Natural killer cell treated with Interleukin-12 subunit alpha and Interleukin-12 subunit beta and Interleukin-15 and Interleukin-18, amount 100 ng/mL, for 72 hours (primary cell): ENCODE measurements around the gene SMU1. TPM values are rescaled to one million over a fixed set of nuclear protein-coding genes. Genes with fewer than 3 reads are reported as not detected.

Source experiments
- ATAC-seq, 2 donors: fragments of 150-1000 bp; cut with Tn5 transposase in 1 of 2; sonication (Bioruptor Pico), chemical (Tn5 transposase) in 1 of 2; 2 replicates each; pipeline ENCODE4 v1.10.0; 2021
- DNase-seq: peaks from one replicate; pipeline ENCODE4 v3.0.0; 2022; ENCODE audit warnings: low spot score
- H3K27ac Mint-ChIP-seq, 2 donors: 1 replicate in 1 of 2; 2 replicates in 1 of 2; pipeline ENCODE4 v1.8.0; 2022; ENCODE audit warnings: mixed read lengths in 2 of 2, mild to moderate bottlenecking in 1 of 2, moderate library complexity in 1 of 2
- H3K27me3 Mint-ChIP-seq, 2 donors: 1 replicate in 1 of 2; 2 replicates in 1 of 2; pipeline ENCODE4 v1.8.0; 2022; ENCODE audit warnings: mixed read lengths in 2 of 2
- H3K36me3 Mint-ChIP-seq: one replicate; pipeline ENCODE4 v1.8.0; 2022; ENCODE audit warnings: mixed read lengths
- H3K4me1 Mint-ChIP-seq, 2 donors: 1 replicate in 1 of 2; 2 replicates in 1 of 2; pipeline ENCODE4 v1.8.0; 2022; ENCODE audit warnings: low read depth in 2 of 2, mixed read lengths in 2 of 2, mild to moderate bottlenecking in 1 of 2
- H3K4me3 Mint-ChIP-seq: one replicate; pipeline ENCODE4 v1.8.0; 2022; ENCODE audit warnings: mixed read lengths
- H3K9me3 Mint-ChIP-seq: 2 replicates; pipeline ENCODE4 v1.8.0; 2022; ENCODE audit warnings: mixed read lengths
- total RNA-seq, 2 donors: library from RNA; stranded (reverse); gene quantifications; one replicate each; pipeline ENCODE4 v1.2.3, GENCODE V29; 2022

SMU1 gene
- total RNA-seq, 2 donors from 2014 or later: 22.5 to 22.7 TPM

DNA sequence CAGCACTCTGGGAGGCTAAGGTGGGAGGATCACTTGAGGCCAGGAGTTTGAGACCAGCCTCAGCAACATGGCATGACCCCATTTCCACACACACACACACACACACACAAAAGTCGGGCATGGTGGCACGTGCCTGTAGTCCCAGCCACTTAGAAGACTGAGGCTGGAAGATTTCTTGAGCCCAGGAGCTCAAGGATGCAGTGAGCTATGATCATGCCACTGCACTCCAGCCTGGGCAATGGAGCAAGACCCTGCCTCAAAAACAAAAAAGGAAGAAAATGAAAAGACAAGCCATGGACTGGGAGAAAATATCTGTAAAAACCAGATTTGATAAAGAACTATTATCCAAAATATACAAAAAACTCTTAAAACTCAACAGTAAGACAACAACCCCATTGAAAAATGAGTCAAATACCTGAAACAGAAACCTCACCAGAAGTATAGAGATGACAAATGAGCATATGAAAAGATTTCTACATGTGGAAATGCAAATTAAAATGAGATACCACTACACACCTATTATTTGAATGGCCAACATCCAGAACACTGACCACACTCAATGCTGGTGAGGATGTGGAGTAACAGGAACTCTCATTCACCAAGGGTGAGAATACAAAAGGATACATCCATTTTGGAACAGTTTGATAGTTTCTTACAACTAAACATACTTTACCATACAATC is 26.7 kb downstream of the SMU1 start:
- Mint-ChIP-seq H3K4me1 (peaks cover 7 to 11% of the 10 kb centered on the region in 2 donors), H3K27ac (no peak overlapping the region), H3K4me3 (no peak overlapping the region), H3K9me3 (no peaks in the 10 kb centered on the region), H3K27me3 (no peaks in the 10 kb centered on the region), H3K36me3 (peaks cover 28% of the 10 kb centered on the region)
- DNase-seq (no peak), ATAC-seq (peak in 1 of 2 donors; percentile 68)

DNA sequence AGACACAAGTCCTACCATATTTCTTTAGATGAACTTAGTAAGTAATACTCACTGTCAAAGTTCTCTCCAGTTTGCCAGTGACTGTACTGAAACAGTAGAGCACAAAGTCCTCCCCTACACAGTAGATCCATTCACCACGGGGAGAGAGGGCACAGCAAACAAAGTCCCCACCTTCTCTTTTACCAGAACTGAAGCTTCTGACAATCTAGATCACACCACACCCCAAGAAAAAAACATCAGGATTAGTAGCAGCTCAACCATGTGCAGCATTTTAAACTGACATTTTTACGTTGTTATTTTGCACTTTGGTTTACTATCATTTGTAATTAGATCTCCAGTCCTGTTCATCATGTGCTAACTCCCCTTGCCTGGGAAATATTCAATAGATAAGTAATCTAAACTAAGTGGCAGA is 28.4 kb downstream of the SMU1 start:
- Mint-ChIP-seq H3K4me1 (peaks cover 16 to 22% of the 10 kb centered on the region in 2 donors), H3K27ac (peak overlapping the region in 1 of 2 donors; percentile 25), H3K36me3 (peaks cover 28% of the 10 kb centered on the region)

DNA sequence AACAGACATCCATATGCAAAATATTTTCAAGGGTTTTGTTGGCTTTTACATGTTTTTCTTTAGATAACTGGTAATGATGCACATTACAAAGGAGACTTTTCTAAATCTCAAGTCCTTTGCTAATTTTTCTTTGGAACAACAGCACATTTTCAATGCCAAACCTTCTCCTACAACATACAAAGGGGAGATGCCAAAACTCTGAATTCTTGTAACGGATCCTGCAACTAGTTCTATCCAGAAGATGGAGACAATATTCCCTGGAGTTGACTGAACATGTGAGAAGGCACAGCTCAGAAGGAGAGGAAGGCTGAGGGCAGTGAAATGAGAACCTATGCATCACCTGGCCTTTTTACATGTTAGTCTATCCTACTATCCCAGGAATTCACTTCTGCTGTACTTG is 30.4 kb downstream of the SMU1 start:
- H3K36me3 Mint-ChIP-seq: peaks cover 23% of the 10 kb centered on the region

More for the DNA sequence above, 28.4 kb downstream of the SMU1 start:
- Mint-ChIP-seq H3K4me3 (no peak overlapping the region), H3K9me3 (no peaks in the 10 kb centered on the region), H3K27me3 (no peaks in the 10 kb centered on the region)
- ATAC-seq (no peak), DNase-seq (no peak)

DNA sequence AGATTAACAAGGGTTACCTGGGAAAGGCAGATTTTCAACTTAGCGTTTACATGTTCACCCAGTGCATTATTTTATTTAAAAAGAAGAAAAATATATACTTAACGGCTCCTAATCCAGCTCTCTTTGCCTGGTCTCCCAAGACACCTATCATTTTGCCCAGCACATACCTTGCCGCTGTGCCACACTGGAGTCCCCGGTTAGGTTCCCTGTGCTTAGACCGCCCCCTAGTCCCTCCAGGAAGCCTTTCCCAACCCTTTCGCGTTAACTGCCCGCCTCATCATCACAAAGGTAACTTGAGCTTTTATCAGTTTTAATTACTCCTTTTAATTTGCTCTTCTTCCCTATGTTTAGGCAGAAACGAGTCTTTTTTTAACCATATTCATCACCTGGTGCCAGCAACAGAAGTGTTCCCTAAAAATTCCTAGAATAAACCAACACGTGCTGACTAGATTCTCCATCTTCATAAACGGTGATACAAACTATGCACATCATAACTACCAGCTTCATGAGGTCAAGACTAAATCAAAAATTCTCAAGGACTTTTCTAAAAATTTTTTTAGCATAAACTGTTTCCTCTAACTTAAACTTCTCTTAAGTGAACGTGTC is 31.7 kb downstream of the SMU1 start:
- ATAC-seq: no peak
- H3K36me3 Mint-ChIP-seq: peaks cover 18% of the 10 kb centered on the region
- DNase-seq: no peak
- peak overlapping the region; percentile 80 for H3K4me3 Mint-ChIP-seq
- peaks cover 24 to 27% of the 10 kb centered on the region in 2 donors for H3K4me1 Mint-ChIP-seq
- no peaks in the 10 kb centered on the region for H3K27me3 Mint-ChIP-seq
- H3K9me3 Mint-ChIP-seq: no peaks in the 10 kb centered on the region
- peak overlapping the region; percentile 62 to 78 for H3K27ac Mint-ChIP-seq

More for the DNA sequence above, 30.4 kb downstream of the SMU1 start:
- ATAC-seq (no peak), DNase-seq (no peak)
- Mint-ChIP-seq H3K27me3 (no peaks in the 10 kb centered on the region), H3K27ac (no peak overlapping the region), H3K9me3 (no peaks in the 10 kb centered on the region), H3K4me1 (peaks cover 26 to 28% of the 10 kb centered on the region in 2 donors), H3K4me3 (no peak overlapping the region)

DNA sequence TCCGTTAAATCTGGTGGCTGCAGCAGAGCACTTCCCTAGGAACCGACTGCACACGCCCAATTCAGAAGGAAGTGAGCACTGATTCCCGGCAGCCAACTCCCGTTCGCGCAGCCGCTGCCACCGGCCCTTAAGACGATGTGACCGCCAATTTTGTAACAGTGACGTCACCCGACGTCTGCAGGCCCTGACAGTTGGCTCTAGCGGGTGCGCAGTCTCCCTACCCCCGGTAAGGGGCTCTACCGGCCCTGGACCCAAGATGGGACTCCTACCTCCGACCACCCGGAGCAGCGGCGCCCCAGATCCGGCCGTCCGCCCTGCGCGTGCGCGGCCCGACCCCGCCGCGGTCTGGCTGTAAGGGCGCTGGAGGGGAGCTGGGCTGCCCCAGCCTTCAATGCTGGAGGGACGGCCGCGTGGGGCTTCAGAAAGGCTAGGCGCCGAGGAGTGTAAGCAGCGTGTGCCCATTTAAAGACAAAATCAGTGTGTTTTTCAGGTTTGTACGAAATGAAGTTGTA is 32.3 kb downstream of the SMU1 start:
- peak; percentile 90 to 92 for ATAC-seq
- Mint-ChIP-seq H3K27ac (peak overlapping the region; percentile 62 to 78), H3K27me3 (no peaks in the 10 kb centered on the region), H3K4me3 (peak overlapping the region; percentile 80), H3K4me1 (peaks cover 21 to 27% of the 10 kb centered on the region in 2 donors), H3K9me3 (no peaks in the 10 kb centered on the region), H3K36me3 (peaks cover 17% of the 10 kb centered on the region)
- peak; percentile 80 for DNase-seq

DNA sequence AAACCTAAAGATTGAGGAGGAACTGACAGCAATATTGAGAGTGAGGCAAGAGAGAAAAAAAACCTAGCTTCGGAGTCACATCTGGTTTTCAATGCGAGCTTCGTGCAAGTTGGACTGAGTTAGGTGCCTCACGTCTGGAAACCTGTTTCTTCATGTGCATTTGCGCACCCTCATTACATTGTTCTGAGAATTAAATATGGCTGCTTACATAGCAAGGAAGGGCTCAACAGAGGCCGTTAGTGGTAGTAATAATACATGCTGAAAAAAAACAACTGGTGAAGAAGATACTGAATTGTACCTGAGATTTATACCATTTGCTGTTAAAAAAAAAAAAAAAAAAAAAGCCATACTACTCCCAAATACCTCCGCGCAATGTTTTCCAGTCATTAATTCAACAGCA is 32.8 kb downstream of the SMU1 start:
- peak overlapping the region; percentile 62 to 70 for H3K27ac Mint-ChIP-seq
- no peak for ATAC-seq

DNA sequence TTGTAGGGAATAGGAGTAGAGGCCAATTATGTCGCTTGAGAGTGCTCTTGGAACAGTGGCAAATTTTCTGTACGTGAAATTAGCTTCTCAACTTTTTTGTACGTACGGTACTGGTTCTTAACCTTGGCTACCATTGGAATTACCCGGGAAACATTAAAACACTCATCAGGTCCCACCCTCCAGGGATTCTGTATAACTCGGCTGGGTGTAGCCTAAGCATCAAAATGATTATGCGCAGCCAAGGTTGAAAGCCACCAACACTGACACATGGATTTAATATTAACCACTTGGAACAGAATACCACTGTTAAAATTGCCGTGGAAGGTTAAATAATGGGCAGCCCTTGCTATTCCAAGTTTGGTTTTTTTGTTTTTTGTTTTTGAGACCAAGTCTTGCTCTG is 34.0 kb downstream of the SMU1 start:
- no peak for DNase-seq
- no peak overlapping the region for H3K27ac Mint-ChIP-seq
- H3K9me3 Mint-ChIP-seq: no peaks in the 10 kb centered on the region
- no peak for ATAC-seq
- no peak overlapping the region for H3K4me3 Mint-ChIP-seq
- H3K27me3 Mint-ChIP-seq: no peaks in the 10 kb centered on the region
- H3K36me3 Mint-ChIP-seq: peaks cover 21% of the 10 kb centered on the region
- peaks cover 21 to 24% of the 10 kb centered on the region in 2 donors for H3K4me1 Mint-ChIP-seq

More for the DNA sequence above, 32.8 kb downstream of the SMU1 start:
- H3K4me3 Mint-ChIP-seq: peak overlapping the region; percentile 80
- peaks cover 22% of the 10 kb centered on the region for H3K36me3 Mint-ChIP-seq
- peaks cover 21 to 24% of the 10 kb centered on the region in 2 donors for H3K4me1 Mint-ChIP-seq
- no peaks in the 10 kb centered on the region for H3K27me3 Mint-ChIP-seq
- DNase-seq: no peak
- H3K9me3 Mint-ChIP-seq: no peaks in the 10 kb centered on the region

DNA sequence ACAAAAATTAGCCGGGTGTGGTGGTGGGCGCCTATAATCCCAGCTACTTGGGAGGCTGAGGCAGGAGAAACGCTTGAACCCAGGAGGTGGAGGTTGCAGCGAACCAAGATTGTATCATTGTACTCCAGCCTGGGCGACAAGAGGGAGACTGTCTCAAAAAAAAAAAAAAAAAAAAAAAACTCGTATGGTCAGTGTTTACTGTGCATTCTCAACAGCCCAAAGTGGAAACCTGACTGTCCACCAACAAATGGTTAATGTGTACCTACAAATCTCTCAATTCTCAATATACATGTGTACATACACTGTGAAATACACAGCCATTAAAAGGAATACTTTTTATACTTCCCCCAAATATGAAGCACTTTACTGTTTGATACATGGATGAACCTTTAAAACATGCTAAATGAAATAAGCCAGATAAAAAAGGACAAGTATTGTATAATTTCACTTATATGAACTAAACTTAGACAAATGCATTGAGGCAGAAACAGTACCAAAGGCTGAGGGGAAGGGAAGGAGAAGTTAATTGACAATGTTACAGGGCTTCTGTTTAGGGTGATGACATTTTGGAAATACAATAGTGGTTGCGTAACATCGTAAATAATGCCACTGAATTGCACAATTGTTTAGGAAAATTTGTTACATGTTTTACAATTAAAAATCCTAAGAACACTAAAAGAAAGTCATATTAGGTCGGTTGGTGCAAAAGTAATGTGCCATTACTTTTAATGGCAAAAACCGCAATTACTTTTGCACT is 34.9 kb downstream of the SMU1 start:
- H3K36me3 Mint-ChIP-seq: peaks cover 20% of the 10 kb centered on the region
- H3K27ac Mint-ChIP-seq: peak overlapping the region; percentile 32 to 52
- ATAC-seq: no peak
- DNase-seq: no peak
- H3K9me3 Mint-ChIP-seq: no peaks in the 10 kb centered on the region
- no peaks in the 10 kb centered on the region for H3K27me3 Mint-ChIP-seq
- H3K4me3 Mint-ChIP-seq: no peak overlapping the region
- H3K4me1 Mint-ChIP-seq: peaks cover 24 to 27% of the 10 kb centered on the region in 2 donors

DNA sequence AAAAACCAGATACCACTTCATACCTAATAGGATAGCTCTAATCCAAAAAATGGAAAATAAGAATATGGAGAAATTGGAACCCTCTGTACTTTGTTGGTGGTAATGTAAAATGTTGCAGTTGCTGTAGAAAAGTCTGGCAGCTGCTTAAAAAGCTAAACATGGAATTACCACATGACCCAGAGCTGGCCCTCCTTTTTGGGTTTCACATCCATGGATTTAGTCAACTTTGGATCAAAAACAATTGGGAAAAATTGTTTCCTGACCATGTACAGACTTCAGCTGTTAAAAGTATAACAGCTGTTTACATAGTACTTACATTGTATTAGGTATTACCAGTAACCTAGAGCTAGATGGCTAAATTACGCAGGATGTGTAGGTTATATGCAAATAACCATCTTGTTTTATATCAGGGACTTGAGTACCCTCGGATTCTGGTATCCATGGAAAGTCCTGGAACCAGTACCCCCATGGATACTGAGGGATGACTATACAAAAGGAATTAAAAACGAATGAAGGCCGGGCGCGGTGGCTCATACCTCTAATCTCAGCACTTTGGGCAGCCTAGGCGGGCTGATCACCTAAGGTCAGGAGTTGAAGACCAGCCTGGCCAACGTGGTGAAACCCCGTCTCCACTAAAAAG is 35.6 kb downstream of the SMU1 start:
- Mint-ChIP-seq H3K36me3 (peaks cover 23% of the 10 kb centered on the region), H3K27me3 (no peaks in the 10 kb centered on the region), H3K27ac (peak overlapping the region in 1 of 2 donors; percentile 32), H3K9me3 (no peaks in the 10 kb centered on the region), H3K4me1 (peaks cover 30 to 31% of the 10 kb centered on the region in 2 donors), H3K4me3 (no peak overlapping the region)
- ATAC-seq: no peak
- DNase-seq: no peak

DNA sequence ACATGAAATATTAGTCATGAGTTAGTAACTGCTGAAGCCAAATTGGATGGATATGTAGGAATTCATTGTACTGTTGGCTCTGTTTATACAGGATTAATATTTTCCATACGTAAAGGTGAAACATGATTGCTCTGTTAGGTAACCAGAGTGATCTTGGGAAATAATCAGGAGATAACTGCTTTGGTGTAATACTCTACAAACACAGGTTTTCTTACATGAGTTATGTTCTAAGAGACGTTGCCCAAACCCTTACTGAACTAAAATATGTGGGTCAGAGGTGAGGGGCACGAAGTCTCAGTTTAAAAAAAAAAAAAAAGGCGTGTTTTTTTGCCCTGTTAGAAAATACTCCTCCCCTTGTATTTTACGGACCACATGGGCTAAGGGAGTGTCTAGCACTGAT is 43.6 kb downstream of the SMU1 start:
- H3K4me1 Mint-ChIP-seq: peaks cover 48 to 49% of the 10 kb centered on the region in 2 donors
- no peaks in the 10 kb centered on the region for H3K27me3 Mint-ChIP-seq
- H3K27ac Mint-ChIP-seq: peak overlapping the region in 1 of 2 donors; percentile 29
- peak overlapping the region; percentile 38 for H3K4me3 Mint-ChIP-seq
- H3K36me3 Mint-ChIP-seq: peaks cover 57% of the 10 kb centered on the region
- H3K9me3 Mint-ChIP-seq: no peaks in the 10 kb centered on the region
- ATAC-seq (no peak), DNase-seq (no peak)

DNA sequence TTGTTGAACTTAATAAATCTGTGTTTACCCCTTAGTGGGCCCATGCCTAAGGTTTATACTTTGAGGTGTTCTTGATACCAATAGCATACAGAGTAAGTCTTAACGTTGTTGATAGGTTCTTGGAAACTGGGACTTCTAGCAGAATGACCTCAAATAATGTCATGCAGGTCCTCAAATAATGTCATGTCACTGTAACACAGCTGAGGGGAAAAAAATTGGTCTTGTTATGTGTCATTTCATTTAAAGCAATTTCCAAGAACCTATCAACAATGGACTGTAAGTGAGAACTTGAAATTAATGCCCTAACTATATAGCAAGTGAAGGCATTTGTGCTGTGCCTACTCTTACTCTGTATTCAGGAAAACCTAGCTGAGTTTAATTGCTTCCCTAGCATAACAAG is 44.2 kb downstream of the SMU1 start:
- no peaks in the 10 kb centered on the region for H3K9me3 Mint-ChIP-seq
- H3K36me3 Mint-ChIP-seq: peaks cover 59% of the 10 kb centered on the region
- peak overlapping the region; percentile 38 for H3K4me3 Mint-ChIP-seq
- no peaks in the 10 kb centered on the region for H3K27me3 Mint-ChIP-seq
- DNase-seq (no peak), ATAC-seq (peak in 1 of 2 donors; percentile 41)
- H3K27ac Mint-ChIP-seq: peak overlapping the region in 1 of 2 donors; percentile 29
- H3K4me1 Mint-ChIP-seq: peaks cover 49 to 51% of the 10 kb centered on the region in 2 donors

DNA sequence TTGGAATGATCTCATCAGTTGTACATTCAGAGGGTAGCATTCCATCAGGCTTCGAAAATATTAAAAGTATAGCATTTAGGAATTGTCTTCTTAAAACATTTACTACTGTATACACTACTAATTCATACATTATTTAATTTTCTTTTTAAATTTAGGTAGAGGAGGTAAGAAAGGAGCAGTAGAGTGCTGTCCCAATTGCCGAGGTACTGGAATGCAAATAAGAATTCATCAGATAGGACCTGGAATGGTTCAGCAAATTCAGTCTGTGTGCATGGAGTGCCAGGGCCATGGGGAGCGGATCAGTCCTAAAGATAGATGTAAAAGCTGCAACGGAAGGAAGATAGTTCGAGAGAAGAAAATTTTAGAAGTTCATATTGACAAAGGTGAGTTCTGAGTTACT is 46.2 kb downstream of the SMU1 start:
- DNase-seq (no peak), ATAC-seq (no peak)
- no peaks in the 10 kb centered on the region for H3K27me3 Mint-ChIP-seq
- peaks cover 62% of the 10 kb centered on the region for H3K36me3 Mint-ChIP-seq
- peaks cover 58% of the 10 kb centered on the region in 2 donors for H3K4me1 Mint-ChIP-seq
- peak overlapping the region; percentile 70 to 93 for H3K27ac Mint-ChIP-seq
- no peak overlapping the region for H3K4me3 Mint-ChIP-seq
- H3K9me3 Mint-ChIP-seq: no peaks in the 10 kb centered on the region

DNA sequence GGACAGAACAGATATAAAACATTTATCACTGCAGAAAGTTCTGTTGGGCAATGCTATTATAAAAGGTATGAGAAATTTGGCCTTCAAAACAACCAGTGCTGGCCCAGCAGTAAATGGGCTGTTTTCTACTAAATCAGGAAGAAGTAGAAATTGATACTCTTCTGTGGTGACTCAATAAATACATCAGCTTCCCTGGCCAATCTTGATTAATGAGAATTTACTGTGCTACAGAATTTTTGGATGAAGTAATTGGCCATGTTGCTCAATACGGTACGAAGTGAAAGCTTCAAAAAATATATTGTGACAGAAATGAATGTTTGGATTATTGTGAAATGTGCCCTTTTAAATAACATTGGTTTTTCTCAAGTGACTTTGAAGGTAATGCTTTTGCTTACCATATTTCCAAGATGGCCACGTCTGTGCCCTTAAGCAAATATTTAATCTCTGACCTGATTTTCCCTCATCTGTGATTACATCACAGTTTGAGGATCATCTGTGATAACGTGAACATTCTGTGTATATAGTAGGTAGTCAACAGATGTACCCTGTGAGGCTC is 47.2 kb downstream of the SMU1 start:
- DNase-seq (no peak), ATAC-seq (no peak)
- no peaks in the 10 kb centered on the region for H3K9me3 Mint-ChIP-seq
- H3K36me3 Mint-ChIP-seq: peaks cover 59% of the 10 kb centered on the region
- peak overlapping the region; percentile 94 for H3K4me3 Mint-ChIP-seq
- H3K4me1 Mint-ChIP-seq: peaks cover 58 to 59% of the 10 kb centered on the region in 2 donors
- H3K27ac Mint-ChIP-seq: peak overlapping the region; percentile 70 to 93
- no peaks in the 10 kb centered on the region for H3K27me3 Mint-ChIP-seq
